Thyroid gland (tissue), 4 donors: Measurements from ENCODE around the gene EML4. TPM values are rescaled to one million over a fixed set of nuclear protein-coding genes. Genes with fewer than 3 reads are reported as not detected.
"Not testable (repeated sequence)": the region's sequence is repeated elsewhere in the genome, so short reads cannot be mapped to it uniquely, and the experiment has no call there.

Source experiments
- DNase-seq, 2 donors: peaks; one replicate each; pipeline ENCODE4 v3.0.0-alpha.2; 2019
- H3K27ac ChIP-seq, 3 donors: fragments of 200-600 bp; sonication (generic); 1 replicate in 2 of 3; 2 replicates in 1 of 3; pipeline ENCODE4 v1.5.1; 2016 to 2019; ENCODE audit warnings: mild to moderate bottlenecking in 1 of 3, moderate library complexity in 1 of 3
- H3K27me3 ChIP-seq: fragments of 200-600 bp; sonication (generic); one replicate; pipeline ENCODE4 v1.5.1; 2019
- H3K36me3 ChIP-seq, 2 donors: fragments of 200-600 bp; sonication (generic); one replicate each; pipeline ENCODE4 v1.5.1; 2016 to 2019
- H3K4me1 ChIP-seq, 2 donors: fragments of 200-600 bp; sonication (generic); one replicate each; pipeline ENCODE4 v1.5.1; 2017 to 2019
- H3K4me3 ChIP-seq, 3 donors: fragments of 200-600 bp; sonication (generic); replicated peaks in 1 of 3; 1 replicate in 2 of 3; 2 replicates in 1 of 3; pipeline ENCODE4 v1.5.1; 2016; ENCODE audit warnings: mild to moderate bottlenecking in 1 of 3
- H3K9me3 ChIP-seq: fragments of 200-600 bp; sonication (generic); one replicate; pipeline ENCODE4 v1.5.1; 2017
- POLR2A ChIP-seq, 2 donors: fragments of 450-650 bp; IDR thresholded peaks; one replicate each; pipeline ENCODE4 v1.6.1; 2017; ENCODE audit warnings: antibody characterized with exemption in 2 of 2, mild to moderate bottlenecking in 2 of 2, moderate library complexity in 1 of 2
- WGBS, 2 donors: methylation state at CpG; one replicate each; pipeline ENCODE4 v1.1.5; 2017; 5-methylcytosine and 5-hydroxymethylcytosine counted together
- intact Hi-C: fragments of 100-400 bp; cut with DNase I; formaldehyde crosslinking; loops from one replicate; pipeline ENCODE4 v1.15.1; 2023
- total RNA-seq, 4 donors: library from RNA; depleted of rRNA; stranded (reverse); fragments of >200 nt; gene quantifications; one replicate each; pipeline ENCODE4 v1.2.3, GENCODE V29; 2016
- TF ChIP-seq, protein P1 (sequence below), 6 experiments: fragments of 200-600 bp in 3 of 6; fragments of 450-650 bp in 3 of 6; sonication (generic) in 3 of 6; IDR thresholded peaks; one replicate each; pipeline ENCODE4 v1.5.1; 2016 to 2019; ENCODE audit warnings: antibody characterized with exemption in 6 of 6, mild to moderate bottlenecking in 2 of 6, inconsistent platforms in 1 of 6, moderate library complexity in 1 of 6

EML4 gene
- total RNA-seq, 4 donors from 2014 or later = 52.5 to 67.2 (median 64.7) TPM

DNA sequence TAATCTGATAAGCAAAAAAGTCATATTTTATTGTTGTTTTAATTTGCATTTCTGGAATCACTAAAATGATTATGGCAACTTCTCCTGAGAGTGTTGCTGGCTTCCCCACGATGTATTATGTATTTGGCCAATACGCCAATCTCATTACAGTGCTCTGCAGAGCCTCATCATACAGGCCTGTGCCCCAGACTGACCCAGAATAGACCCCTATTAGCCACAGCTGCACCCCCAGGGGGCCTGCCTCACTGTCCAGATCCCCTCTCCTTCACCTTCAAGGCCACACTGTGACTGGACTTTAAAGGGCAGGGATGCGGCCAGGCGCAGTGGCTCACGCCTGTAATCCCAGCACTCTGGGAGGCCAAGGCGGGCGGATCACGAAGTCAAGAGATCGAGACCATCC lies 209.3 kb downstream of the EML4 start:
- Histone ChIP-seq H3K36me3 (no peaks in the 10 kb centered on the region), H3K4me3 (no peak overlapping the region), H3K4me1 (no peaks in the 10 kb centered on the region), H3K9me3 (no peaks in the 10 kb centered on the region), H3K27me3 (no peaks in the 10 kb centered on the region), H3K27ac (no peak overlapping the region)
- TF ChIP-seq, protein P1, sequence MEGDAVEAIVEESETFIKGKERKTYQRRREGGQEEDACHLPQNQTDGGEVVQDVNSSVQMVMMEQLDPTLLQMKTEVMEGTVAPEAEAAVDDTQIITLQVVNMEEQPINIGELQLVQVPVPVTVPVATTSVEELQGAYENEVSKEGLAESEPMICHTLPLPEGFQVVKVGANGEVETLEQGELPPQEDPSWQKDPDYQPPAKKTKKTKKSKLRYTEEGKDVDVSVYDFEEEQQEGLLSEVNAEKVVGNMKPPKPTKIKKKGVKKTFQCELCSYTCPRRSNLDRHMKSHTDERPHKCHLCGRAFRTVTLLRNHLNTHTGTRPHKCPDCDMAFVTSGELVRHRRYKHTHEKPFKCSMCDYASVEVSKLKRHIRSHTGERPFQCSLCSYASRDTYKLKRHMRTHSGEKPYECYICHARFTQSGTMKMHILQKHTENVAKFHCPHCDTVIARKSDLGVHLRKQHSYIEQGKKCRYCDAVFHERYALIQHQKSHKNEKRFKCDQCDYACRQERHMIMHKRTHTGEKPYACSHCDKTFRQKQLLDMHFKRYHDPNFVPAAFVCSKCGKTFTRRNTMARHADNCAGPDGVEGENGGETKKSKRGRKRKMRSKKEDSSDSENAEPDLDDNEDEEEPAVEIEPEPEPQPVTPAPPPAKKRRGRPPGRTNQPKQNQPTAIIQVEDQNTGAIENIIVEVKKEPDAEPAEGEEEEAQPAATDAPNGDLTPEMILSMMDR (IDR thresholded peaks at IDR 0.05) = no peak
- TF ChIP-seq POLR2A (IDR thresholded peaks at IDR 0.05) = no peak
- WGBS, 2 donors = 95% methylated on average over 9 of the region's 9 CpGs
- intact Hi-C loops = no loop called here
- DNase-seq = no peak

DNA sequence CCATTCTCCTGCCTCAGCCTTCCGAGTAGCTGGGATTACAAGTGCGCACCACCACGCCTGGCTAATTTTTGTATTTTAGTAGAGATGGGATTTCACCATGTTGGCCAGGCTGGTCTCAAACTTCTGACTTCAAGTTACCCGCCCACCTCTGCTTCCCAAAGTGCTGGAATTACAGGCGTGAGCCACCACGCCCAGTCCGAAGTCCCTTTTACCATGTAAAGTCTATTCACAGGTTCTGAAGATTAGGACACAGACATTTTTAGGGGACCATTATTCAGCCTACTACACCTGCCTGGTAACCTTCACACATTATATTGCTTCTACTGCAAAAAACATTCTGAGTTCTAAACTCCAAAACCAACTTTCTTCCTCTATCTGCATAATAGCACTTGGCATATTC lies 210.9 kb downstream of the EML4 start:
- intact Hi-C loops, DNase-seq, H3K27me3 ChIP-seq, H3K36me3 ChIP-seq, H3K9me3 ChIP-seq, H3K4me1 ChIP-seq, H3K4me3 ChIP-seq, H3K27ac ChIP-seq: not testable (repeated sequence)
- WGBS, 2 donors = 97 to 98% methylated on average over 7 of the region's 7 CpGs

- Histone ChIP-seq H3K4me1 (no peaks in the 10 kb centered on the region), H3K36me3 (no peaks in the 10 kb centered on the region), H3K27ac (no peak overlapping the region), H3K9me3 (no peaks in the 10 kb centered on the region), H3K4me3 (no peak overlapping the region), H3K27me3 (no peaks in the 10 kb centered on the region)
- DNase-seq = no peak
- no peak for TF ChIP-seq POLR2A (IDR thresholded peaks at IDR 0.05)
- TF ChIP-seq, protein P1 (IDR thresholded peaks at IDR 0.05) = no peak
- intact Hi-C loops = no loop called here
- WGBS, 2 donors = 78 to 82% methylated on average over 4 of the region's 4 CpGs
Measured at GRCh38 chr2:42382144-42382543, 213.0 kb downstream of the EML4 start.

Other genes with a start within 250 kb of the EML4 start
- 10 to 100 TPM in 2 of 4 donors, 1 to 10 TPM in 2; 5.9 to 21.4 (median 12.7) TPM for gene PKDCC, start 121.3 kb upstream of the EML4 start, total RNA-seq
- 100 to 1,000 TPM in 3 of 4 donors, 10 to 100 TPM in 1; 98.7 to 129 (median 119) TPM for gene COX7A2L, start 191.9 kb downstream of the EML4 start, total RNA-seq